Loucy (cell line): ENCODE measurements around the gene IL4.
"Not testable (repeated sequence)": the region's sequence is repeated elsewhere in the genome, so short reads cannot be mapped to it uniquely, and the experiment has no call there.

ENCODE experiments used
- H2AFZ ChIP-seq: fragments of 200-600 bp; sonication (generic); 2 replicates; pipeline ENCODE4 v1.6.0; 2016; ENCODE audit warnings: antibody characterized with exemption, mild to moderate bottlenecking, low read length, moderate library complexity
- H3F3A ChIP-seq: fragments of 200-600 bp; 2 replicates; pipeline ENCODE4 v1.6.0; 2016; ENCODE audit warnings: antibody characterized with exemption, low read depth, mild to moderate bottlenecking
- H3K27me3 ChIP-seq: fragments of 200-600 bp; sonication (generic); 2 replicates; pipeline ENCODE4 v1.6.1; 2014; ENCODE audit warnings: low read length, mild to moderate bottlenecking; ENCODE audit not compliant: insufficient read depth, poor library complexity, severe bottlenecking
- H3K36me3 ChIP-seq: fragments of 200-600 bp; sonication (generic); 2 replicates; pipeline ENCODE4 v1.6.1; 2016; ENCODE audit warnings: low read length; ENCODE audit not compliant: insufficient read depth
- H3K4me1 ChIP-seq: fragments of 200-600 bp; sonication (generic); 2 replicates; pipeline ENCODE4 v1.5.1; 2014; ENCODE audit warnings: low read length, mild to moderate bottlenecking; ENCODE audit not compliant: insufficient read depth, poor library complexity, severe bottlenecking
- H3K4me2 ChIP-seq: fragments of 200-600 bp; sonication (generic); 2 replicates; pipeline ENCODE4 v1.6.0; 2014; ENCODE audit warnings: antibody characterized with exemption, low read length, low read depth, mild to moderate bottlenecking; ENCODE audit not compliant: poor library complexity, severe bottlenecking
- H3K4me3 ChIP-seq: fragments of 200-600 bp; sonication (generic); 2 replicates; pipeline ENCODE4 v1.5.1; 2014; ENCODE audit warnings: low read length, mild to moderate bottlenecking, mixed read lengths; ENCODE audit not compliant: poor library complexity, severe bottlenecking
- H3K79me2 ChIP-seq: fragments of 200-600 bp; sonication (generic); 2 replicates; pipeline ENCODE4 v1.6.1; 2014; ENCODE audit warnings: low read length; ENCODE audit not compliant: insufficient read depth
- H3K9ac ChIP-seq: fragments of 200-600 bp; sonication (generic); 2 replicates; pipeline ENCODE4 v1.6.0; 2014; ENCODE audit warnings: mild to moderate bottlenecking, low read depth, low read length, moderate library complexity; ENCODE audit not compliant: poor library complexity, severe bottlenecking
- H3K9me2 ChIP-seq: fragments of 200-600 bp; sonication (generic); replicated peaks from 2 replicates; pipeline ENCODE4 v1.6.1; 2016; ENCODE audit warnings: low read depth, low read length, mixed read lengths
- H3K9me3 ChIP-seq: fragments of 200-600 bp; sonication (generic); 2 replicates; pipeline ENCODE4 v1.6.1; 2014; ENCODE audit warnings: mild to moderate bottlenecking, antibody characterized with exemption, low read length, low read depth; ENCODE audit not compliant: insufficient read depth
- H4K20me1 ChIP-seq: fragments of 200-600 bp; sonication (generic); 2 replicates; pipeline ENCODE4 v1.6.0; 2014; ENCODE audit warnings: antibody characterized with exemption, low read length, mild to moderate bottlenecking; ENCODE audit not compliant: insufficient read depth, poor library complexity, severe bottlenecking
- CTCF ChIP-seq: fragments of 200-600 bp; sonication (generic); conservative IDR thresholded peaks from 2 replicates; pipeline ENCODE4 v1.5.1; 2014; ENCODE audit warnings: mild to moderate bottlenecking, antibody characterized with exemption, low read length
- EZH2phosphoT487 ChIP-seq: fragments of 200-600 bp; IDR thresholded peaks from 2 replicates; pipeline ENCODE4 v1.6.1; 2018; ENCODE audit warnings: antibody characterized with exemption, mild to moderate bottlenecking, moderate library complexity, borderline replicate concordance

The IL4 gene

GRCh38 chr5:132688536-132689339 lies 14.9 kb downstream of the IL4 start:
- no peak overlapping the region for H2AFZ ChIP-seq
- H3K27me3 ChIP-seq, result no peaks in the 10 kb centered on the region
- peak overlapping the region; percentile 49 for H3K4me3 ChIP-seq
- no peaks in the 10 kb centered on the region for H3F3A ChIP-seq
- H3K4me1 ChIP-seq, result peaks cover 19% of the 10 kb centered on the region
- no peaks in the 10 kb centered on the region for H3K79me2 ChIP-seq
- no peak overlapping the region for H3K9ac ChIP-seq
- TF ChIP-seq CTCF (no peak), EZH2phosphoT487 (no peak)
- H3K9me3 ChIP-seq, result no peaks in the 10 kb centered on the region
- H3K4me2 ChIP-seq, result peak overlapping the region; percentile 54
- H3K9me2 ChIP-seq, result no peaks in the 10 kb centered on the region
- no peaks in the 10 kb centered on the region for H3K36me3 ChIP-seq
- no peaks in the 10 kb centered on the region for H4K20me1 ChIP-seq

GRCh38 chr5:132689513-132689912 lies 15.7 kb downstream of the IL4 start:
- Histone ChIP-seq H3K4me2 (peak overlapping the region; percentile 54), H2AFZ (no peak overlapping the region)
- TF ChIP-seq CTCF (no peak), EZH2phosphoT487 (no peak)

GRCh38 chr5:132690156-132690555 lies 16.4 kb downstream of the IL4 start:
- Histone ChIP-seq H3K9me2 (no peaks in the 10 kb centered on the region), H3F3A (no peaks in the 10 kb centered on the region), H4K20me1 (no peaks in the 10 kb centered on the region), H3K4me3 (no peak overlapping the region), H2AFZ (no peak overlapping the region), H3K9me3 (no peaks in the 10 kb centered on the region), H3K9ac (no peak overlapping the region), H3K4me2 (no peak overlapping the region), H3K36me3 (no peaks in the 10 kb centered on the region), H3K27me3 (no peaks in the 10 kb centered on the region), H3K4me1 (peaks cover 19% of the 10 kb centered on the region), H3K79me2 (no peaks in the 10 kb centered on the region)
- TF ChIP-seq CTCF (no peak), EZH2phosphoT487 (no peak)

More at GRCh38 chr5:132689513-132689912, 15.7 kb downstream of the IL4 start:
- no peaks in the 10 kb centered on the region for H3F3A ChIP-seq
- H4K20me1 ChIP-seq, result no peaks in the 10 kb centered on the region
- H3K4me3 ChIP-seq, result no peak overlapping the region
- H3K9me3 ChIP-seq, result no peaks in the 10 kb centered on the region
- no peaks in the 10 kb centered on the region for H3K27me3 ChIP-seq
- H3K4me1 ChIP-seq, result peaks cover 19% of the 10 kb centered on the region
- H3K9ac ChIP-seq, result no peak overlapping the region
- no peaks in the 10 kb centered on the region for H3K79me2 ChIP-seq
- H3K9me2 ChIP-seq, result no peaks in the 10 kb centered on the region
- no peaks in the 10 kb centered on the region for H3K36me3 ChIP-seq

- not testable (repeated sequence) for H3K79me2 ChIP-seq, H3K4me3 ChIP-seq, H3F3A ChIP-seq, H3K36me3 ChIP-seq, H4K20me1 ChIP-seq, H3K4me2 ChIP-seq, H2AFZ ChIP-seq, H3K9ac ChIP-seq, H3K27me3 ChIP-seq, H3K9me3 ChIP-seq, H3K9me2 ChIP-seq
- peaks cover 19% of the 10 kb centered on the region for H3K4me1 ChIP-seq
Observed at GRCh38 chr5:132691755-132692631, 18.2 kb downstream of the IL4 start.
